NT2/D1 (cell line): ENCODE data around the gene NTM.

Experiments used
- DNase-seq: peaks from one replicate; pipeline ENCODE4 v3.0.0-alpha.2; 2011; ENCODE audit warnings: low read depth, low spot score
- H3K27me3 ChIP-seq: 2 replicates; pipeline ENCODE4 v1.6.0; 2011; ENCODE audit warnings: mild to moderate bottlenecking; ENCODE audit not compliant: insufficient read length, insufficient read depth
- H3K36me3 ChIP-seq: 2 replicates; pipeline ENCODE4 v1.6.1; 2011; ENCODE audit warnings: mild to moderate bottlenecking, low read length, mixed read lengths; ENCODE audit not compliant: insufficient read depth, insufficient read length
- H3K4me1 ChIP-seq: 2 replicates; pipeline ENCODE4 v1.5.1; 2011; ENCODE audit not compliant: insufficient read depth, insufficient read length
- H3K4me3 ChIP-seq: 2 replicates; pipeline ENCODE4 v1.5.1; 2011; ENCODE audit warnings: low read depth; ENCODE audit not compliant: insufficient read length
- H3K9ac ChIP-seq: 2 replicates; pipeline ENCODE4 v1.6.0; 2011; ENCODE audit warnings: low read depth; ENCODE audit not compliant: insufficient read length
- H3K9me3 ChIP-seq: 2 replicates; pipeline ENCODE4 v1.5.1; 2011; ENCODE audit warnings: mild to moderate bottlenecking, low read length; ENCODE audit not compliant: insufficient read depth
- SUZ12 ChIP-seq: IDR thresholded peaks from 2 replicates; pipeline ENCODE4 v1.6.1; 2011; ENCODE audit not compliant: insufficient read length, insufficient read depth; ENCODE audit errors: extremely low read depth
- YY1 ChIP-seq: IDR thresholded peaks from 2 replicates; pipeline ENCODE4 v1.6.1; 2011; ENCODE audit not compliant: insufficient read length, insufficient read depth
- ZNF274 ChIP-seq: IDR thresholded peaks from 2 replicates; pipeline ENCODE4 v1.6.1; 2011; ENCODE audit warnings: mild to moderate bottlenecking, low read depth, low read length

The NTM gene

DNA sequence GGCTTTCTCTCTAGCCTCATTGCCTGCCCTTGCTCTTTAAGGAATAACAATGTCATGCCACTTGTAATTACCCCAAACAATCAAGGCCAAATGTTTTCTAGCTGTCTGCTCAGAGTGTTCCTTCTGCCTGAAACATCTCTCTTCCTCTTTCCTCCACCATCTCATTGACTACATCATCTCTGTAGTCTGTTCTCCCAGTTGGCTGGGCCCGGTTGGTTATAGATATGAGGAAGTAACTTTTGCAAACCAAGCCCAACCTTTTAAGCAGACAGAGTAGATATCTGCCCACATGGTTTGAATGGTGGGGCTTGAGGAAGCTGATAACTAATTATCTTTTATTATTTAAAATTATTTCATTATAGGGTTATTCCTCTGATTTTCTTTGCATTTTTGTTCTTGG, 104.5 kb downstream of the NTM start:
- Histone ChIP-seq H3K36me3 (no peaks in the 10 kb centered on the region), H3K4me1 (no peaks in the 10 kb centered on the region), H3K9ac (no peak overlapping the region), H3K27me3 (no peaks in the 10 kb centered on the region), H3K9me3 (no peaks in the 10 kb centered on the region), H3K4me3 (no peak overlapping the region)
- TF ChIP-seq SUZ12 (no peak), ZNF274 (no peak), YY1 (no peak)
- DNase-seq, result no peak

DNA sequence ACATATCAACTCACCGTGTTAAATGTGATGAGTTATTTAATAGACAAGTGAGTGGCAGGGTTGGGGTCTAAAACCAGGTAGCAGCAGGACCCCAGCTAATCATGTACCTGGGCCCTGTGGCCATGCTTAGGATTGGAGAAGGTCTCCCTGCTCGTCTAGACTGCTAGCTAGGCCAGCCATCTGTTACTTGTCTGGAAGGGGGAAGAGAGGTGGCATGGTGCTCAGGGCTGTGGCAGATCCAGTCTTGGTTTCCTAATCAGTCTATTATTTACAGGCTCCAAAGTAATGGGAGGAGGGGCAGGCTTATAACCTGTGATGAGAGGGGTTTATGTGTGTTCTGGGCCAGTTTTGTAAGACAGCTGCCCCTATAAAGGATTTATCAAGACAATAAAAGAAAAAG, 105.9 kb downstream of the NTM start:
- Histone ChIP-seq H3K9me3 (no peaks in the 10 kb centered on the region), H3K4me3 (no peak overlapping the region), H3K36me3 (no peaks in the 10 kb centered on the region), H3K4me1 (no peaks in the 10 kb centered on the region), H3K9ac (no peak overlapping the region), H3K27me3 (no peaks in the 10 kb centered on the region)
- TF ChIP-seq ZNF274 (no peak), YY1 (no peak), SUZ12 (no peak)
- no peak for DNase-seq

DNA sequence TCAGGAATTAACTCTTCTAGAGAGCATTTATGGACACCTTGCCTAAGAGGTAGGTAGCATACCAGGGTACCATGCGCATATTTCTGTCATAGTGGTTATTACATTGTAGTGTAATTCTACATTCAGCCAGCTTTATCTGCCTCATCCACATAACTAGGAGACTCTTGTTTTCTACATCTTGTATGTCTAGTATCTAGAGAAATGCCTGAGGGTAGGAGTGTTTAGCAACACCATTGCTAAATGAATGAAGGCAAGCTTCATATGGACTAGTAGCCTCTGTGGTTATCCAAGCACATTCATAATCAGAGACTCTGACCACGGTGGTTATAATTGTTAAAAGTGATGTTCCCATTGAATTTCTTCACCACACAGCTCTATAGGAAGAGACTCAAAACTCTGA, 107.9 kb downstream of the NTM start:
- Histone ChIP-seq H3K9ac (no peak overlapping the region), H3K9me3 (no peaks in the 10 kb centered on the region), H3K4me1 (no peaks in the 10 kb centered on the region), H3K27me3 (no peaks in the 10 kb centered on the region), H3K4me3 (no peak overlapping the region), H3K36me3 (no peaks in the 10 kb centered on the region)
- TF ChIP-seq ZNF274, result no peak
- no peak for TF ChIP-seq YY1
- no peak for TF ChIP-seq SUZ12
- DNase-seq, result no peak

DNA sequence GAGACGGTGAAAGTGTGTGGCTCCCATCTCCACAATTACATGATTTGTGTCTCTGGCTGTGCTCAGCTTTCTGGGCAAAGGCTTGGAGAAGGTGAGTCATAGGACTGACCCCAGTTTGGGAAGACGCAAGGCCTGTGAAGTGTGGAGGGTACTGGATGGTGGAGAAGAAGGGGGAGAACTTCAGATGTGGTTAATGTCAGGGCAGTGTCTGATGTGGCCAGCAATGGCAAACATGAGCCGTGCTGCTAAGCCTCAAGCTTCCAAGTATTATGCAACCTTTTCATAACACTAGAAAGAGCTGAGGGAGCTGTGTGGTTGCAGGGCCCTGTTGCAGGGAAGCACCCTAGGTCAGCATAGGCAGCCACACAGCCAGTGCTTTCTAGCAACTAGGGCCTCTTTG, 110.9 kb downstream of the NTM start:
- Histone ChIP-seq H3K9me3 (no peaks in the 10 kb centered on the region), H3K4me1 (no peaks in the 10 kb centered on the region)
- TF ChIP-seq YY1, result no peak
- no peak for TF ChIP-seq ZNF274
- no peak for TF ChIP-seq SUZ12

DNA sequence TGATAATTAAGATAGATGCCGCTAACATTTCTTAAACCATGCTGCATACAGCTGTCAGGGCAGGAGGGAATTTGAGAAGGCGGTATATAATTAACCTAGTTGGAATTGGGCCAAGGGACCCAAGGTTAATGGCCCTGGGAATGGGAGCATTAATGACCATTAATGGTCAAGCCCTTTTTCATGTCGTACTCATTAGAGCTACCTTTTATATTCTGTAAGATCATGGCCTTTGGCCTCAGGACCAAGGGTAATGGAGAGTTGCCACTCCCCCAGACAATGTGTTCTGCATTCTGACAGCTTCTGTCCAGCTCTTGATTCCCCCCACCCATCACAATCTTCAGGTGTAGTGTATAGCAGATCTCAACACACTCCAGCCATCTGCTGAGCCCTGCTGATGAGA, 111.6 kb downstream of the NTM start:
- Histone ChIP-seq H3K4me3 (no peak overlapping the region), H3K27me3 (no peaks in the 10 kb centered on the region), H3K4me1 (no peaks in the 10 kb centered on the region), H3K9me3 (no peaks in the 10 kb centered on the region), H3K9ac (no peak overlapping the region), H3K36me3 (no peaks in the 10 kb centered on the region)
- DNase-seq, result no peak
- TF ChIP-seq ZNF274, result no peak
- TF ChIP-seq SUZ12, result no peak
- TF ChIP-seq YY1, result no peak

More for the DNA sequence above, 110.9 kb downstream of the NTM start:
- no peak overlapping the region for H3K9ac ChIP-seq
- no peak overlapping the region for H3K4me3 ChIP-seq
- H3K27me3 ChIP-seq, result no peaks in the 10 kb centered on the region
- H3K36me3 ChIP-seq, result no peaks in the 10 kb centered on the region
- DNase-seq, result no peak

DNA sequence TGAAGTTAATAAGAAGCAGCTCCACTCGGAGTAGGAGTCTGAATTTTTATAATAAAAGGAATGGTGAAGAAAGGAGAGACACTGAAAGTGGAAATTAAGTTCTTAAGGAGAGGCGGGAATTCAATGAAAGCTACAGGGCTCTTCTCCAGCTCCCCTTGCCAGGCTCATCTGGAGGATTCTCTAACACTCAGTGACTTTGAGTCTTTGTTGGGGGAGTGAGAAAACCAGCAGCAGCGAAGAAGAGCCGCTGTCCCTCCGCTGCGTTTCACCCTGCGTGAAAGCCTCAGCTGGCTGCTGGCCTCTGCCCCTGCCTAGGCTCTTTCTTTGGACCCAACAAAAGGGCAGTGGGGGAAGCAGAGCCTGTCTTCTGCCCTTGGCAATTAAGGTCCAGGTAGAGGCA, 113.0 kb downstream of the NTM start:
- no peak for DNase-seq
- TF ChIP-seq ZNF274, result no peak
- no peak for TF ChIP-seq SUZ12
- TF ChIP-seq YY1, result no peak
- Histone ChIP-seq H3K4me3 (no peak overlapping the region), H3K27me3 (no peaks in the 10 kb centered on the region), H3K4me1 (no peaks in the 10 kb centered on the region), H3K9me3 (no peaks in the 10 kb centered on the region), H3K36me3 (no peaks in the 10 kb centered on the region), H3K9ac (no peak overlapping the region)

DNA sequence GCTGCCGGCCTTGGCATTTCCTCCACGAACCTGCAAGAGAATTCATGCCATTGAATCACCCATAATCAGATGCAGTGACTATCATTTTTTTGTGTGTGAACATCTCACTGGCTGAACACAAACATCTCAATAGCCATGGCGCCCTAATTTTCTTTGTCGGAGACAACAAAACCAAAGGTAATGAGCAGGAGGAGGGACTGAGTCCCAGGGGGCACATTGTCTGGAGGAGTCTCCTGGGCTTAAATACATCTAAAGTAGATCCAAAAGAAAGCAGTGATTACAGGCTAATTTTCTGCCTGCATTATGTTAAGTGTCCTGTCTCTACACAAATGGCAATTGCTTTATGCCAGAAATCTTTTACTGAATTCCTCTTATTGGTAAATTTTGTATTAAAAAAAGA, 113.5 kb downstream of the NTM start:
- H3K4me1 ChIP-seq, result no peaks in the 10 kb centered on the region
- H3K4me3 ChIP-seq, result no peak overlapping the region
- H3K27me3 ChIP-seq, result no peaks in the 10 kb centered on the region
- no peak for TF ChIP-seq ZNF274
- no peak for TF ChIP-seq YY1
- TF ChIP-seq SUZ12, result no peak
- no peaks in the 10 kb centered on the region for H3K9me3 ChIP-seq
- H3K9ac ChIP-seq, result no peak overlapping the region
- no peaks in the 10 kb centered on the region for H3K36me3 ChIP-seq
- DNase-seq, result no peak

DNA sequence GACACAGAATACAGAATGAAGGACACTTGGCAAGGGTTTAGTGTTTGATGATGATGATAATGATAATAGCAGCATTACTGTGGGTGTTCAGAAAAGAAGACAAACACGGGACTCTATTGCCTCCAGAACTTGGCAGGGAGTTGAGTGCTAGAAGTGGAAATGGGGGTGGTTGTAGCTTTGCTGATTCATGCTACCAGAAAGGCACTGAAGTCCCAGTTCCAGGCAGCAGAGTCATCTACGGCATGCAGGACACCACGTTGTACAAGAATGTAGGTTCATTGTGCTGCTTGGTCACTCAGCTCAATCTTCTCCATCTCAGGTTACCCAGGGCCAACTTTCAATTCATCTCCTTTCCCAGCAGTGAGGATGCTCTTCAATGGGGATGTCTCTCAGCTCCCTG, 115.7 kb downstream of the NTM start:
- H3K9ac ChIP-seq, result no peak overlapping the region
- TF ChIP-seq SUZ12, result no peak
- no peak for TF ChIP-seq ZNF274
- TF ChIP-seq YY1, result no peak
- no peaks in the 10 kb centered on the region for H3K27me3 ChIP-seq
- no peak overlapping the region for H3K4me3 ChIP-seq
- no peaks in the 10 kb centered on the region for H3K4me1 ChIP-seq
- no peaks in the 10 kb centered on the region for H3K9me3 ChIP-seq
- no peak for DNase-seq
- H3K36me3 ChIP-seq, result no peaks in the 10 kb centered on the region
